Sigmoid colon (tissue), 7 donors: Measurements from ENCODE around the gene ZNF791. TPM values are rescaled to one million over a fixed set of nuclear protein-coding genes. Genes with fewer than 3 reads are reported as not detected.

Experiments used
- polyA plus RNA-seq, 3 donors: library from polyadenylated mRNA; stranded (reverse); fragments of 200-250 nt; gene quantifications; one replicate each; pipeline ENCODE4 v1.2.3, GENCODE V29; 2013
- total RNA-seq, 4 donors: library from RNA; depleted of rRNA; stranded (reverse); fragments of >200 nt; gene quantifications; one replicate each; pipeline ENCODE4 v1.1.0, GENCODE V29; 2016
- donor health status: healthy with polysubstance abuse.
- donor health status: Bipolar disorder and iron deficiency.
- donor health status: healthy.

The ZNF791 gene
- total and polyA plus RNA-seq, 7 donors: 4.2 to 27.6 (median 16.6) TPM

Other genes with a start within 250 kb of the ZNF791 start
- gene ZNF442, start 245.2 kb upstream of the ZNF791 start, total RNA-seq: 1 to 10 TPM in 3 of 4 donors, under 1 TPM in 1; 0.55 to 3.2 (median 2.9) TPM
- 1 to 10 TPM in 1 of 3 donors, under 1 TPM in 2; under 0.01 to 1.2 (median 0.60) TPM for gene ZNF442, start 245.2 kb upstream of the ZNF791 start, polyA plus RNA-seq
- 1 to 10 TPM; 4.6 to 7.4 (median 5.8) TPM for gene ZNF799, start 209.6 kb upstream of the ZNF791 start, total RNA-seq
- gene ZNF799, start 209.6 kb upstream of the ZNF791 start, polyA plus RNA-seq: 1 to 10 TPM; 3.0 to 3.9 (median 3.4) TPM
- 1 to 10 TPM; 3.2 to 5.6 (median 3.6) TPM for gene ZNF443, start 169.9 kb upstream of the ZNF791 start, total RNA-seq
- gene ZNF443, start 169.9 kb upstream of the ZNF791 start, polyA plus RNA-seq: 1 to 10 TPM; 2.3 to 2.4 (median 2.3) TPM
- gene ZNF709, start 126.1 kb upstream of the ZNF791 start, total RNA-seq: 1 to 10 TPM; 2.4 to 8.3 (median 3.5) TPM
- gene ZNF709, start 126.1 kb upstream of the ZNF791 start, polyA plus RNA-seq: 1 to 10 TPM in 1 of 3 donors, under 1 TPM in 2; 0.46 to 1.2 (median 0.60) TPM
- gene ZNF564, start 59.4 kb upstream of the ZNF791 start, total RNA-seq: 10 to 100 TPM; 11.7 to 17.8 (median 16.4) TPM
- gene ZNF564, start 59.4 kb upstream of the ZNF791 start, polyA plus RNA-seq: 1 to 10 TPM; 7.4 to 9.0 (median 7.8) TPM
- 1 to 10 TPM; 4.3 to 7.8 (median 5.5) TPM for gene ZNF490, start 107 bp upstream of the ZNF791 start, total RNA-seq
- gene ZNF490, start 107 bp upstream of the ZNF791 start, polyA plus RNA-seq: 1 to 10 TPM in 2 of 3 donors, not detected in 1; 1.6 to 2.2 TPM
- gene MAN2B1, start 55.8 kb downstream of the ZNF791 start, total RNA-seq: 10 to 100 TPM; 41.1 to 75.6 (median 63.8) TPM
- gene MAN2B1, start 55.8 kb downstream of the ZNF791 start, polyA plus RNA-seq: 10 to 100 TPM; 26.4 to 68.1 (median 31.0) TPM
- 10 to 100 TPM in 2 of 4 donors, 1 to 10 TPM in 2; 7.8 to 11.7 (median 10.0) TPM for gene WDR83, start 55.9 kb downstream of the ZNF791 start, total RNA-seq
- 10 to 100 TPM in 2 of 3 donors, 1 to 10 TPM in 1; 8.3 to 13.4 (median 12.6) TPM for gene WDR83, start 55.9 kb downstream of the ZNF791 start, polyA plus RNA-seq
- 100 to 1,000 TPM; 105 to 160 (median 136) TPM for gene DHPS, start 71.0 kb downstream of the ZNF791 start, total RNA-seq
- 10 to 100 TPM; 60.3 to 74.1 (median 73.3) TPM for gene DHPS, start 71.0 kb downstream of the ZNF791 start, polyA plus RNA-seq
- gene GNG14, start 77.1 kb downstream of the ZNF791 start, total RNA-seq: not detected
- gene GNG14, start 77.1 kb downstream of the ZNF791 start, polyA plus RNA-seq: not detected
- 1 to 10 TPM; 3.6 to 6.4 (median 4.5) TPM for gene FBXW9, start 85.7 kb downstream of the ZNF791 start, total RNA-seq
- 10 to 100 TPM in 1 of 3 donors, 1 to 10 TPM in 2; 6.2 to 10.8 (median 7.8) TPM for gene FBXW9, start 85.7 kb downstream of the ZNF791 start, polyA plus RNA-seq
- gene TNPO2, start 113.0 kb downstream of the ZNF791 start, total RNA-seq: 10 to 100 TPM; 54.2 to 92.2 (median 60.5) TPM
- gene TNPO2, start 113.0 kb downstream of the ZNF791 start, polyA plus RNA-seq: 10 to 100 TPM in 2 of 3 donors, 1 to 10 TPM in 1; 9.5 to 47.2 (median 12.0) TPM
- gene TRIR, start 123.8 kb downstream of the ZNF791 start, total RNA-seq: 100 to 1,000 TPM; 443 to 505 (median 475) TPM
- gene TRIR, start 123.8 kb downstream of the ZNF791 start, polyA plus RNA-seq: 100 to 1,000 TPM; 261 to 324 (median 321) TPM
- 10 to 100 TPM; 34.6 to 59.4 (median 44.5) TPM for gene GET3, start 126.6 kb downstream of the ZNF791 start, total RNA-seq
- gene GET3, start 126.6 kb downstream of the ZNF791 start, polyA plus RNA-seq: 100 to 1,000 TPM in 1 of 3 donors, 10 to 100 TPM in 2; 85.8 to 121 (median 98.5) TPM
- under 1 TPM in 1 of 4 donors, not detected in 3; 0.36 TPM for gene BEST2, start 140.9 kb downstream of the ZNF791 start, total RNA-seq
- gene BEST2, start 140.9 kb downstream of the ZNF791 start, polyA plus RNA-seq: 10 to 100 TPM; 44.4 to 50.0 (median 45.8) TPM
- 10 to 100 TPM; 10.2 to 37.9 (median 12.7) TPM for gene HOOK2, start 164.6 kb downstream of the ZNF791 start, total RNA-seq
- gene HOOK2, start 164.6 kb downstream of the ZNF791 start, polyA plus RNA-seq: 10 to 100 TPM; 36.0 to 80.4 (median 42.1) TPM
- 1,000 to 10,000 TPM in 1 of 4 donors, 100 to 1,000 TPM in 3; 125 to 1,252 (median 504) TPM for gene JUNB, start 180.6 kb downstream of the ZNF791 start, total RNA-seq
- gene JUNB, start 180.6 kb downstream of the ZNF791 start, polyA plus RNA-seq: 100 to 1,000 TPM in 2 of 3 donors, 10 to 100 TPM in 1; 91.6 to 289 (median 249) TPM
- gene PRDX2, start 190.9 kb downstream of the ZNF791 start, total RNA-seq: 100 to 1,000 TPM; 248 to 312 (median 264) TPM
- 100 to 1,000 TPM; 277 to 379 (median 284) TPM for gene PRDX2, start 190.9 kb downstream of the ZNF791 start, polyA plus RNA-seq
- gene THSD8, start 191.1 kb downstream of the ZNF791 start, total RNA-seq: not detected
- 1 to 10 TPM in 2 of 3 donors, not detected in 1; 2.5 to 2.8 TPM for gene THSD8, start 191.1 kb downstream of the ZNF791 start, polyA plus RNA-seq
- 1 to 10 TPM; 1.9 to 3.7 (median 3.0) TPM for gene RNASEH2A, start 195.7 kb downstream of the ZNF791 start, total RNA-seq
- gene RNASEH2A, start 195.7 kb downstream of the ZNF791 start, polyA plus RNA-seq: 10 to 100 TPM in 1 of 3 donors, 1 to 10 TPM in 2; 6.2 to 22.1 (median 7.2) TPM
- 1 to 10 TPM in 1 of 4 donors, under 1 TPM in 1, not detected in 2; 0.82 to 1.8 TPM for gene RTBDN, start 223.7 kb downstream of the ZNF791 start, total RNA-seq
- under 1 TPM in 1 of 3 donors, not detected in 2; 0.83 TPM for gene RTBDN, start 223.7 kb downstream of the ZNF791 start, polyA plus RNA-seq
- 1 to 10 TPM in 1 of 4 donors, under 1 TPM in 3; 0.49 to 3.3 (median 0.76) TPM for gene MAST1, start 227.6 kb downstream of the ZNF791 start, total RNA-seq
- 1 to 10 TPM; 1.2 to 2.6 (median 1.8) TPM for gene MAST1, start 227.6 kb downstream of the ZNF791 start, polyA plus RNA-seq